Gastroesophageal sphincter (tissue), 3 donors: ENCODE measurements around the gene CRTAP.

Experiments
- EP300 ChIP-seq: sonication (generic); formaldehyde crosslinking; IDR thresholded peaks from one replicate; pipeline ENCODE4 v1.6.1; 2017; ENCODE audit warnings: antibody characterized with exemption, mild to moderate bottlenecking
- POLR2A ChIP-seq, 2 donors: fragments of 450-650 bp; IDR thresholded peaks; one replicate each; pipeline ENCODE4 v1.6.1; 2017; ENCODE audit warnings: antibody characterized with exemption in 2 of 2, mild to moderate bottlenecking in 2 of 2, moderate library complexity in 1 of 2
- POLR2AphosphoS5 ChIP-seq: sonication (generic); formaldehyde crosslinking; IDR thresholded peaks from one replicate; pipeline ENCODE4 v1.6.1; 2017; ENCODE audit warnings: antibody characterized with exemption
- TF ChIP-seq, protein P1 (sequence below), 4 experiments: fragments of 200-600 bp in 2 of 4; fragments of 450-650 bp in 2 of 4; sonication (generic) in 1 of 4; IDR thresholded peaks; one replicate each; pipeline ENCODE4 v1.5.1; 2017 to 2019; ENCODE audit warnings: antibody characterized with exemption in 4 of 4, mild to moderate bottlenecking in 2 of 4, moderate library complexity in 2 of 4

DNA sequence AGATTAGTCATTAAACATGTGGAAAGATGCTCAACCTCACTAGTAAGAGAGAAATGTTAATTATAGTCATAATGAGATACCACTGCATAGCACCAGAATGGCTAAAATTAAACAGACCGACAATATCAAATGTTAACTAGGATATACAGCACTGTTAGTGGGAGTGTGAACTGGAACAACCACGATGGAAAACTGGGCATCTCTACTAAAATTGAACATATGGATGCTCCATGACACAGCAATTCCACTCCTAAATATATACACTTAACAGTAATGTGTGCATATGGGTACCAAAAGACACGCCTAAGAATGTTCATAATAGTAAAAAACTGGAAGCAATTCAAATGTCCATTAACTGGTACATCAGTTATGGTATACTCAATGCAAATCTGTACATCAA, 41.5 kb downstream of the CRTAP start:
- TF ChIP-seq, protein P1, sequence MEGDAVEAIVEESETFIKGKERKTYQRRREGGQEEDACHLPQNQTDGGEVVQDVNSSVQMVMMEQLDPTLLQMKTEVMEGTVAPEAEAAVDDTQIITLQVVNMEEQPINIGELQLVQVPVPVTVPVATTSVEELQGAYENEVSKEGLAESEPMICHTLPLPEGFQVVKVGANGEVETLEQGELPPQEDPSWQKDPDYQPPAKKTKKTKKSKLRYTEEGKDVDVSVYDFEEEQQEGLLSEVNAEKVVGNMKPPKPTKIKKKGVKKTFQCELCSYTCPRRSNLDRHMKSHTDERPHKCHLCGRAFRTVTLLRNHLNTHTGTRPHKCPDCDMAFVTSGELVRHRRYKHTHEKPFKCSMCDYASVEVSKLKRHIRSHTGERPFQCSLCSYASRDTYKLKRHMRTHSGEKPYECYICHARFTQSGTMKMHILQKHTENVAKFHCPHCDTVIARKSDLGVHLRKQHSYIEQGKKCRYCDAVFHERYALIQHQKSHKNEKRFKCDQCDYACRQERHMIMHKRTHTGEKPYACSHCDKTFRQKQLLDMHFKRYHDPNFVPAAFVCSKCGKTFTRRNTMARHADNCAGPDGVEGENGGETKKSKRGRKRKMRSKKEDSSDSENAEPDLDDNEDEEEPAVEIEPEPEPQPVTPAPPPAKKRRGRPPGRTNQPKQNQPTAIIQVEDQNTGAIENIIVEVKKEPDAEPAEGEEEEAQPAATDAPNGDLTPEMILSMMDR (IDR thresholded peaks at IDR 0.05), result no peak
- TF ChIP-seq POLR2A (IDR thresholded peaks at IDR 0.05) (no peak), POLR2AphosphoS5 (no peak), EP300 (no peak)
